Gastroesophageal sphincter (tissue), 4 donors: ENCODE data around the gene ALDH3B1. TPM values are rescaled to one million over a fixed set of nuclear protein-coding genes. Genes with fewer than 3 reads are reported as not detected.

ENCODE experiments used
- ATAC-seq: fragments of 150-250 bp; one replicate; pipeline ENCODE4 v1.9.1; 2016; ENCODE audit warnings: mild to moderate bottlenecking, moderate library complexity
- H3K27ac ChIP-seq, 4 donors: fragments of 200-600 bp; sonication (generic) in 3 of 4; 1 replicate in 3 of 4; 2 replicates in 1 of 4; pipeline ENCODE4 v1.5.1; 2016 to 2019
- H3K27me3 ChIP-seq: fragments of 200-600 bp; sonication (generic); one replicate; pipeline ENCODE4 v1.5.1; 2019
- H3K36me3 ChIP-seq, 2 donors: fragments of 200-600 bp; sonication (generic); one replicate each; pipeline ENCODE4 v1.5.1; 2019; ENCODE audit warnings: control low read depth in 1 of 2
- H3K4me1 ChIP-seq, 3 donors: fragments of 200-600 bp; sonication (generic); 1 replicate in 2 of 3; 2 replicates in 1 of 3; pipeline ENCODE4 v1.5.1; 2016 to 2019; ENCODE audit warnings: control low read depth in 2 of 3
- H3K4me3 ChIP-seq, 2 donors: fragments of 200-600 bp; sonication (generic); one replicate each; pipeline ENCODE4 v1.5.1; 2019; ENCODE audit warnings: mild to moderate bottlenecking in 1 of 2, moderate library complexity in 1 of 2
- H3K9me3 ChIP-seq, 3 donors: fragments of 200-600 bp; sonication (generic); one replicate each; pipeline ENCODE4 v1.5.1; 2017 to 2019; ENCODE audit warnings: control low read depth in 2 of 3
- EP300 ChIP-seq: sonication (generic); formaldehyde crosslinking; IDR thresholded peaks from one replicate; pipeline ENCODE4 v1.6.1; 2017; ENCODE audit warnings: antibody characterized with exemption, mild to moderate bottlenecking
- POLR2A ChIP-seq, 2 donors: fragments of 450-650 bp; IDR thresholded peaks; one replicate each; pipeline ENCODE4 v1.6.1; 2017; ENCODE audit warnings: antibody characterized with exemption in 2 of 2, mild to moderate bottlenecking in 2 of 2, moderate library complexity in 1 of 2
- POLR2AphosphoS5 ChIP-seq: sonication (generic); formaldehyde crosslinking; IDR thresholded peaks from one replicate; pipeline ENCODE4 v1.6.1; 2017; ENCODE audit warnings: antibody characterized with exemption
- WGBS, 2 donors: methylation state at CpG; one replicate each; pipeline ENCODE4 v1.1.5; 2018; ENCODE audit warnings: low coverage in 1 of 2; 5-methylcytosine and 5-hydroxymethylcytosine counted together
- total RNA-seq, 4 donors: library from RNA; depleted of rRNA; stranded (reverse); fragments of >200 nt; gene quantifications; one replicate each; pipeline ENCODE4 v1.1.0, GENCODE V29; 2016
- TF ChIP-seq, protein P1 (sequence below), 4 experiments: fragments of 200-600 bp in 2 of 4; fragments of 450-650 bp in 2 of 4; sonication (generic) in 1 of 4; IDR thresholded peaks; one replicate each; pipeline ENCODE4 v1.5.1; 2017 to 2019; ENCODE audit warnings: antibody characterized with exemption in 4 of 4, mild to moderate bottlenecking in 2 of 4, moderate library complexity in 2 of 4

Gene ALDH3B1
- total RNA-seq, 4 donors from 2014 or later, result 6.4 to 15.1 (median 11.2) TPM

DNA sequence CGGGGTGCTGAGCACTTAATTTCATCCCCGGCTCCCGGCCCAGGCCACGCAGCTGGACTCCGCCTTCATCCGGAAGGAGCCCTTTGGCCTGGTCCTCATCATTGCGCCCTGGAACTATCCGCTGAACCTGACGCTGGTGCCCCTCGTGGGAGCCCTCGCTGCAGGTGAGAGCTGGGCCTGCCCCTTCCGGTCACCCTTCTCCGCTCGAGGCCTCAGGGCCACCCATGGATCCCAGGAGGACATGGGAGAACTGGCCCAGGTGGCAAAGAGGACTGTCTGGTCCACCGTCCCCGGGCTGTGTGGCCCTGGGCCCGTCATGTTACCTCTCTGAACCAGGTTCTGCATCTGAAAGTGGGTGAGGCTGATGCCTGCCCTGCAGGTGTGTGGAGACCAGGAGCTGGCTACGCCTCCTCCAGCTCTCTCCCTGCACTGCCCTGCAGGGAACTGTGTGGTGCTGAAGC, 8.6 kb downstream of the ALDH3B1 start:
- no peaks in the 10 kb centered on the region for H3K9me3 ChIP-seq
- peaks cover 0 to 23% (median 3%) of the 10 kb centered on the region in 3 donors for H3K4me1 ChIP-seq
- no peak overlapping the region for H3K4me3 ChIP-seq
- WGBS, 2 donors, result 60% methylated on average over 1 of the region's 18 CpGs; no CpG with 5 or more reads in 1 of the 2 donors
- no peak for ATAC-seq
- no peaks in the 10 kb centered on the region for H3K27me3 ChIP-seq
- H3K36me3 ChIP-seq, result peaks cover 0 to 25% of the 10 kb centered on the region in 2 donors
- no peak overlapping the region for H3K27ac ChIP-seq
- TF ChIP-seq POLR2AphosphoS5 (no peak), EP300 (no peak), POLR2A (IDR thresholded peaks at IDR 0.05) (no peak)
- TF ChIP-seq, protein P1, sequence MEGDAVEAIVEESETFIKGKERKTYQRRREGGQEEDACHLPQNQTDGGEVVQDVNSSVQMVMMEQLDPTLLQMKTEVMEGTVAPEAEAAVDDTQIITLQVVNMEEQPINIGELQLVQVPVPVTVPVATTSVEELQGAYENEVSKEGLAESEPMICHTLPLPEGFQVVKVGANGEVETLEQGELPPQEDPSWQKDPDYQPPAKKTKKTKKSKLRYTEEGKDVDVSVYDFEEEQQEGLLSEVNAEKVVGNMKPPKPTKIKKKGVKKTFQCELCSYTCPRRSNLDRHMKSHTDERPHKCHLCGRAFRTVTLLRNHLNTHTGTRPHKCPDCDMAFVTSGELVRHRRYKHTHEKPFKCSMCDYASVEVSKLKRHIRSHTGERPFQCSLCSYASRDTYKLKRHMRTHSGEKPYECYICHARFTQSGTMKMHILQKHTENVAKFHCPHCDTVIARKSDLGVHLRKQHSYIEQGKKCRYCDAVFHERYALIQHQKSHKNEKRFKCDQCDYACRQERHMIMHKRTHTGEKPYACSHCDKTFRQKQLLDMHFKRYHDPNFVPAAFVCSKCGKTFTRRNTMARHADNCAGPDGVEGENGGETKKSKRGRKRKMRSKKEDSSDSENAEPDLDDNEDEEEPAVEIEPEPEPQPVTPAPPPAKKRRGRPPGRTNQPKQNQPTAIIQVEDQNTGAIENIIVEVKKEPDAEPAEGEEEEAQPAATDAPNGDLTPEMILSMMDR (IDR thresholded peaks at IDR 0.05), result no peak

DNA sequence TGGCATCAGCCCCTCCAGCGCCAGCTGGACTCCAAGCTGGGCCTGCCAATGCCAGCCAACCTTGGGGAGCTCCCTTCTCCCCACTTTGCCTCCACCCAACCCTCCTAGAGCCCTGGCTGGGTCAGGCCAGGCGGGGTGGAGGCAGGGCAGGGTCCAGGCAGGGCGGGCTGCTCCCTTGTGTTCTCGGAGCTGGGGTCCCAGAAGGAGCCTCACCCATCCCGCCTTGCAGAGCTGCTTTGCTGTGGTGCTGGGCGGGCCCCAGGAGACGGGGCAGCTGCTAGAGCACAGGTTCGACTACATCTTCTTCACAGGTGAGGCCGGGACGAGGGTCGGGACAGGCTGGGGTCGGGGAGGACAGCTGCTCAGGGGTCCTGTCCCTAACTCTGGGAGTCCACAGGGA, 9.4 kb downstream of the ALDH3B1 start:
- TF ChIP-seq, protein P1 (IDR thresholded peaks at IDR 0.05), result no peak
- no peak for TF ChIP-seq POLR2A (IDR thresholded peaks at IDR 0.05)
- TF ChIP-seq EP300, result no peak
- TF ChIP-seq POLR2AphosphoS5, result no peak
- Histone ChIP-seq H3K36me3 (peaks cover 0 to 32% of the 10 kb centered on the region in 2 donors), H3K27ac (no peak overlapping the region), H3K27me3 (no peaks in the 10 kb centered on the region), H3K4me3 (no peak overlapping the region), H3K4me1 (peaks cover 0 to 15% (median 3%) of the 10 kb centered on the region in 3 donors), H3K9me3 (peaks cover 0 to 3% (median 0%) of the 10 kb centered on the region in 3 donors)
- ATAC-seq, result no peak
- WGBS, 2 donors, result no CpG with 5 or more reads among the region's 12 CpGs

DNA sequence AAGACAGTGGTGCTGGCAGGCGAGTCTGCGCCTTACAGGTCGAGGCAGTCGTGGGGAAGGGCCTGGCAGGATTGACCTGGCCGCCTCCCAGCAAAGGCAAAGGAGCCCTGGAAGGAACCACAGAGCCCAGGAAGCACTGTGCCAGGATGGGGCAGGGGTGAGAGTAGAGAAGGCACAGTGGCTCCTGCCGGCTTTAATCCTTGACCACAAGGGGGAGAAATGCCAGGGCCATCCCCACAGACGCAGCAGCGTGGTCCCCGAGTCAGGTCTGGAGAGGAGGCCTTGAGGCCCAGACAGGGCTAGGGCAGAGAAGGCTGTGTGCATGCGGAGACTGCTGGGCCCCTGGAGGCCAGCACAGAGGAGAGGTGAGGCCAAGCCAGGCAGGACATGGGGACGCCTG, 10.4 kb downstream of the ALDH3B1 start:
- WGBS, 2 donors, result 45 to 100% methylated on average over 1 to 2 of the region's 11 CpGs
- Histone ChIP-seq H3K27me3 (no peaks in the 10 kb centered on the region), H3K36me3 (peaks cover 0 to 43% of the 10 kb centered on the region in 2 donors), H3K9me3 (peaks cover 0 to 9% (median 0%) of the 10 kb centered on the region in 3 donors), H3K27ac (no peak overlapping the region), H3K4me1 (peaks cover 0 to 11% (median 3%) of the 10 kb centered on the region in 3 donors), H3K4me3 (no peak overlapping the region)
- ATAC-seq, result peak; percentile 35
- TF ChIP-seq EP300 (no peak), POLR2AphosphoS5 (no peak), POLR2A (IDR thresholded peaks at IDR 0.05) (no peak)
- TF ChIP-seq, protein P1 (IDR thresholded peaks at IDR 0.05), result peak in 2 of 4 experiments; percentile 15 to 26

DNA sequence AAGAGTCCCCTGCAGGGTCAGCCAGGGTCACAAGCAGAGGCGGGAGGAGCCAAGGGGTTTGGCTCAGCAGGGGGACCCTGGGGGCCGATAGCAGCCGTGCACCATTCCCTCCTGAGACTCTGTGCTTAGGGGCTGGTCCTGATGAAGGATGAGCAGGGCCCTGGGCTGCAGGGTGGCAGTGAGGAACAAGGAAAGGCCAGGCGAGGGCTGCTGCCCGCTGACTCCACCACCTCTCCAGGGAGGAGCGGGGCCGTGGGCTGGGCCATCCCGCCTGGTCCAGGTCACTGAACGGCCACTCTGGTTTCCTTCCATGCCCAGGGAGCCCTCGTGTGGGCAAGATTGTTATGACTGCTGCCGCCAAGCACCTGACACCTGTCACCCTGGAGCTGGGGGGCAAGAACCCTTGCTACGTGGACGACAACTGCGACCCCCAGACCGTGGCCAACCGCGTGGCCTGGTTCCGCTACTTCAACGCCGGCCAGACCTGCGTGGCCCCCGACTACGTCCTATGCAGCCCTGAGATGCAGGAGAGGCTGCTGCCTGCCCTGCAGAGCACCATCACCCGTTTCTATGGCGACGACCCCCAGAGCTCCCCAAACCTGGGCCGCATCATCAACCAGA, 11.2 kb downstream of the ALDH3B1 start:
- Histone ChIP-seq H3K27ac (no peak overlapping the region), H3K4me1 (peaks cover 0 to 11% (median 3%) of the 10 kb centered on the region in 3 donors), H3K9me3 (peaks cover 0 to 9% (median 0%) of the 10 kb centered on the region in 3 donors), H3K27me3 (no peaks in the 10 kb centered on the region), H3K36me3 (peaks cover 0 to 47% of the 10 kb centered on the region in 2 donors), H3K4me3 (no peak overlapping the region)
- ATAC-seq, result no peak
- WGBS, 2 donors, result 84% methylated on average over 10 of the region's 27 CpGs; no CpG with 5 or more reads in 1 of the 2 donors
- no peak for TF ChIP-seq POLR2AphosphoS5
- TF ChIP-seq, protein P1 (IDR thresholded peaks at IDR 0.05), result no peak
- TF ChIP-seq POLR2A (IDR thresholded peaks at IDR 0.05), result no peak
- TF ChIP-seq EP300, result no peak

DNA sequence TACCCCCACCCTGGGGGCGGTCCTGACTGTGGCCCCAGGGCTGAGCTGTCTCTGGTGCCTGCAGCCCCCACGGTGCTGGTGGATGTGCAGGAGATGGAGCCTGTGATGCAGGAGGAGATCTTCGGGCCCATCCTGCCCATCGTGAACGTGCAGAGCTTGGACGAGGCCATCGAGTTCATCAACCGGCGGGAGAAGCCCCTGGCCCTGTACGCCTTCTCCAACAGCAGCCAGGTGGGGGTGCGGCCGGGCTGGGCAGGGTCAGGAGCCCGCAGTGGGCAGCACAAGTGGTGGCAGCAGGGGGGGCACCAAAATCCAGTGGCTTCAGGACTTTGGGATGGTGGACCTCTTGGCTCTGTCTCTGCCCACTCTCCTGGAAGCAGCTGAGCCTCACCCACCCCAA, 12.4 kb downstream of the ALDH3B1 start:
- ATAC-seq, result no peak
- H3K36me3 ChIP-seq, result peaks cover 0 to 48% of the 10 kb centered on the region in 2 donors
- peaks cover 0 to 9% (median 0%) of the 10 kb centered on the region in 3 donors for H3K9me3 ChIP-seq
- H3K27ac ChIP-seq, result no peak overlapping the region
- H3K4me1 ChIP-seq, result peaks cover 0 to 2% (median 0%) of the 10 kb centered on the region in 3 donors
- TF ChIP-seq, protein P1 (IDR thresholded peaks at IDR 0.05), result no peak
- no peak overlapping the region for H3K4me3 ChIP-seq
- 100% methylated on average over 1 of the region's 13 CpGs; no CpG with 5 or more reads in 1 of the 2 donors for WGBS, 2 donors
- H3K27me3 ChIP-seq, result no peaks in the 10 kb centered on the region
